GM23338 (cell line): ENCODE data around the gene TPD52L2. TPM values are rescaled to one million over a fixed set of nuclear protein-coding genes. Genes with fewer than 3 reads are reported as not detected.

Source experiments
- ATAC-seq: fragments of 200-7000 bp; cut with Tn5 transposase; 3 replicates; pipeline ENCODE4 v1.9.1; 2020
- DNase-seq: peaks from one replicate; pipeline ENCODE4 v3.0.0-alpha.2; 2015; ENCODE audit warnings: low spot score
- H2AFZ ChIP-seq: fragments of 200-600 bp; sonication (generic); 2 replicates; pipeline ENCODE4 v1.8.0; 2016; ENCODE audit warnings: antibody characterized with exemption, mild to moderate bottlenecking, moderate library complexity
- H3F3A ChIP-seq: fragments of 200-600 bp; sonication (generic); replicated peaks from 2 replicates; pipeline ENCODE4 v1.8.0; 2017; ENCODE audit warnings: antibody characterized with exemption, mixed run types, low read depth
- H3K27ac ChIP-seq: fragments of 200-600 bp; sonication (generic); 2 replicates; pipeline ENCODE4 v1.6.1; 2016; ENCODE audit warnings: low read depth
- H3K27me3 ChIP-seq: fragments of 200-600 bp; sonication (generic); 2 replicates; pipeline ENCODE4 v1.8.0; 2016; ENCODE audit warnings: mild to moderate bottlenecking, mixed run types, moderate library complexity; ENCODE audit not compliant: insufficient read depth
- H3K36me3 ChIP-seq: fragments of 200-600 bp; sonication (generic); 2 replicates; pipeline ENCODE4 v1.8.0; 2016; ENCODE audit warnings: mild to moderate bottlenecking; ENCODE audit not compliant: insufficient read depth
- H3K4me1 ChIP-seq: fragments of 200-600 bp; sonication (generic); 2 replicates; pipeline ENCODE4 v1.8.0; 2016; ENCODE audit warnings: mild to moderate bottlenecking, moderate library complexity; ENCODE audit not compliant: insufficient read depth
- H3K4me2 ChIP-seq: fragments of 200-600 bp; sonication (generic); 2 replicates; pipeline ENCODE4 v1.7.1; 2017; ENCODE audit warnings: mixed run types
- H3K4me3 ChIP-seq: fragments of 200-600 bp; sonication (generic); 2 replicates; pipeline ENCODE4 v1.6.1; 2016; ENCODE audit warnings: mixed run types
- H3K79me2 ChIP-seq: fragments of 200-600 bp; sonication (generic); replicated peaks from 2 replicates; pipeline ENCODE4 v1.8.0; 2017; ENCODE audit warnings: mild to moderate bottlenecking; ENCODE audit not compliant: insufficient read depth
- H3K9me2 ChIP-seq: fragments of 200-600 bp; sonication (generic); 2 replicates; pipeline ENCODE4 v1.8.0; 2017; ENCODE audit not compliant: insufficient read depth
- H4K20me1 ChIP-seq: fragments of 200-600 bp; sonication (generic); replicated peaks from 2 replicates; pipeline ENCODE4 v1.8.0; 2017; ENCODE audit warnings: mild to moderate bottlenecking; ENCODE audit not compliant: insufficient read depth
- H3K27ac Mint-ChIP-seq: 2 replicates; pipeline ENCODE4 v1.8.0; 2020; ENCODE audit warnings: inconsistent platforms, mild to moderate bottlenecking, moderate library complexity, mixed read lengths
- H3K27me3 Mint-ChIP-seq: 3 replicates; pipeline ENCODE4 v1.8.0; 2022; ENCODE audit warnings: low read depth, mild to moderate bottlenecking, moderate library complexity, mixed read lengths, inconsistent platforms; ENCODE audit not compliant: insufficient read depth, poor library complexity
- H3K36me3 Mint-ChIP-seq: 3 replicates; pipeline ENCODE4 v1.8.0; 2021; ENCODE audit warnings: low read depth, mild to moderate bottlenecking, inconsistent platforms, moderate library complexity, mixed read lengths
- H3K4me1 Mint-ChIP-seq: 3 replicates; pipeline ENCODE4 v1.8.0; 2020; ENCODE audit warnings: mild to moderate bottlenecking, inconsistent platforms, mixed read lengths
- H3K4me3 Mint-ChIP-seq: 3 replicates; pipeline ENCODE4 v1.8.0; 2021; ENCODE audit warnings: moderate library complexity, mild to moderate bottlenecking, inconsistent platforms, mixed read lengths
- H3K9me3 Mint-ChIP-seq: 3 replicates; pipeline ENCODE4 v1.8.0; 2020; ENCODE audit warnings: moderate library complexity, mild to moderate bottlenecking, inconsistent platforms, mixed read lengths
- CREB1 ChIP-seq: fragments of 250-450 bp; sonication (Bioruptor Pico); IDR thresholded peaks from 2 replicates; pipeline ENCODE4 v1.5.0; 2020; ENCODE audit warnings: low read depth, mild to moderate bottlenecking, moderate library complexity
- ETS1 ChIP-seq: IDR thresholded peaks from 2 replicates; pipeline ENCODE4 v1.6.1; 2016; ENCODE audit warnings: antibody characterized with exemption
- EZH2 ChIP-seq: fragments of 200-600 bp; sonication (generic); IDR thresholded peaks from one replicate; pipeline ENCODE4 v1.8.0; 2017; ENCODE audit warnings: antibody characterized with exemption, mild to moderate bottlenecking, low read depth; ENCODE audit not compliant: unreplicated experiment
- EZH2phosphoT487 ChIP-seq: fragments of 200-600 bp; sonication (generic); IDR thresholded peaks from one replicate; pipeline ENCODE4 v1.8.1; 2018; ENCODE audit warnings: antibody characterized with exemption; ENCODE audit not compliant: unreplicated experiment
- JUNB ChIP-seq: IDR thresholded peaks from one replicate; pipeline ENCODE4 v1.6.1; 2016; ENCODE audit warnings: antibody characterized with exemption; ENCODE audit not compliant: unreplicated experiment
- STAT1 ChIP-seq: IDR thresholded peaks from one replicate; pipeline ENCODE4 v1.6.1; 2016; ENCODE audit warnings: antibody characterized with exemption; ENCODE audit not compliant: unreplicated experiment
- ZNF462 ChIP-seq: fragments of 250-450 bp; sonication (Bioruptor Pico); IDR thresholded peaks from 2 replicates; pipeline ENCODE4 v1.5.0; 2020; ENCODE audit warnings: mild to moderate bottlenecking, moderate library complexity
- polyA plus RNA-seq: library from polyadenylated mRNA; unstranded; fragments of >200 nt; fragmentation: Nextera tagmentation; extraction: Ambion mirVana; gene quantifications from 2 replicates; pipeline ENCODE4 v1.2.1, GENCODE V29; 2016
- total RNA-seq: library from RNA; depleted of rRNA; stranded (reverse); fragments of >200 nt; shearing (Covaris generic); gene quantifications from 2 replicates; pipeline ENCODE4 v1.2.3, GENCODE V29; 2014

TPD52L2 gene
- total and polyA plus RNA-seq, 2 experiments from 2014 or later = 40.2 to 103 TPM

GRCh38 chr20:63854069-63854765 is 10.9 kb upstream of the TPD52L2 start (continued):
- TF ChIP-seq ZNF462 (CRISPR knock-in tag) (no peak), JUNB (no peak), CREB1 (no peak), STAT1 (no peak)

- peak; percentile 7 for ATAC-seq
- Mint-ChIP-seq H3K9me3 (no peaks in the 10 kb centered on the region), H3K27ac (no peak overlapping the region), H3K4me1 (peaks cover 43% of the 10 kb centered on the region), H3K36me3 (no peaks in the 10 kb centered on the region; the same call in 2 of the 3 replicates), H3K4me3 (no peak overlapping the region), H3K27me3 (peaks cover 27% of the 10 kb centered on the region)
- H2AFZ ChIP-seq = 0 out of 2 replicates have a peak overlapping the region, but pooled peaks have one; percentile 52
- H3F3A ChIP-seq = peaks cover 9% of the 10 kb centered on the region; the same call in 1 of the 2 replicates
- H3K27me3 ChIP-seq = no peaks in the 10 kb centered on the region
- peak overlapping the region; percentile 87 for H3K4me2 ChIP-seq
- no peak overlapping the region for H3K27ac ChIP-seq
- DNase-seq = no peak
- H3K4me1 ChIP-seq = peaks cover 41% of the 10 kb centered on the region
- H3K4me3 ChIP-seq = peak overlapping the region; percentile 54
- H3K79me2 ChIP-seq = no peaks in the 10 kb centered on the region
- H4K20me1 ChIP-seq = no peaks in the 10 kb centered on the region
- H3K36me3 ChIP-seq = no peaks in the 10 kb centered on the region
- no peaks in the 10 kb centered on the region for H3K9me2 ChIP-seq
- no peak for TF ChIP-seq STAT1
- no peak for TF ChIP-seq EZH2
- no peak for TF ChIP-seq ETS1
- TF ChIP-seq ZNF462 (CRISPR knock-in tag) = no peak
- no peak for TF ChIP-seq EZH2phosphoT487
Observed at GRCh38 chr20:63854766-63855362, 10.2 kb upstream of the TPD52L2 start.
